Airway epithelial cell (primary cell): ENCODE measurements around the gene CT47B1. TPM values are rescaled to one million over a fixed set of nuclear protein-coding genes. Genes with fewer than 3 reads are reported as not detected.

Experiments
- total RNA-seq: library from RNA; depleted of rRNA; stranded (reverse); fragments of >200 nt; gene quantifications from 2 replicates; pipeline ENCODE4 v1.2.3, GENCODE V29; 2015

CT47B1 gene
- not detected in 2 replicates for total RNA-seq

GRCh38 chrX:120875766-120876165 lies at the start of gene CT47B1:
Gene CT47B1 (minus strand): TSS chrX:120875866. CDS start chrX:120875670, 196 bp downstream.

Other genes with a start within 250 kb of the CT47B1 start
- 19.7 and 25.8 TPM in 2 replicates for gene C1GALT1C1, start 245.8 kb downstream of the CT47B1 start, total RNA-seq
- not detected in 2 replicates for gene CT47A11, start 61.3 kb upstream of the CT47B1 start, total RNA-seq
- not detected in 2 replicates for gene CT47A10, start 66.2 kb upstream of the CT47B1 start, total RNA-seq
- not detected in 2 replicates for gene CT47A9, start 71.0 kb upstream of the CT47B1 start, total RNA-seq
- not detected in 2 replicates for gene CT47A8, start 75.9 kb upstream of the CT47B1 start, total RNA-seq
- gene CT47A7, start 80.7 kb upstream of the CT47B1 start, total RNA-seq: not detected in 2 replicates
- gene CT47A6, start 85.6 kb upstream of the CT47B1 start, total RNA-seq: not detected in 2 replicates
- gene CT47A5, start 90.5 kb upstream of the CT47B1 start, total RNA-seq: not detected in 2 replicates
- gene CT47A4, start 95.3 kb upstream of the CT47B1 start, total RNA-seq: not detected in 2 replicates
- gene CT47A3, start 100.2 kb upstream of the CT47B1 start, total RNA-seq: not detected in 2 replicates
- gene CT47A2, start 105.1 kb upstream of the CT47B1 start, total RNA-seq: not detected in 2 replicates
- gene CT47A1, start 109.9 kb upstream of the CT47B1 start, total RNA-seq: not detected in 2 replicates
- 0.14 and 0.33 TPM in 2 replicates for gene GLUD2, start 171.7 kb upstream of the CT47B1 start, total RNA-seq